Spleen (tissue), 11 donors: ENCODE data around the gene TRMO. TPM values are rescaled to one million over a fixed set of nuclear protein-coding genes. Genes with fewer than 3 reads are reported as not detected.

Experiments
- DNase-seq: peaks from one replicate; pipeline ENCODE4 v3.0.0-alpha.2; 2020
- H3K27ac ChIP-seq, 8 donors: fragments of 200-600 bp; sonication (generic) in 7 of 8; 1 replicate in 4 of 8; 2 replicates in 4 of 8; pipeline versions ENCODE4 v1.5.0 to v1.8.0; 2016 to 2021; ENCODE audit warnings: inconsistent platforms in 4 of 8, mild to moderate bottlenecking in 4 of 8, moderate library complexity in 1 of 8
- H3K27me3 ChIP-seq, 7 donors: fragments of 200-600 bp; sonication (generic) in 6 of 7; replicated peaks in 1 of 7; 1 replicate in 4 of 7; 2 replicates in 3 of 7; pipeline versions ENCODE4 v1.5.0 to v1.8.0; 2016 to 2021; ENCODE audit warnings: inconsistent platforms in 3 of 7, mild to moderate bottlenecking in 1 of 7
- H3K36me3 ChIP-seq, 6 donors: fragments of 200-600 bp; sonication (generic) in 5 of 6; 1 replicate in 4 of 6; 2 replicates in 2 of 6; pipeline versions ENCODE4 v1.5.0 to v1.8.0; 2016 to 2021; ENCODE audit warnings: inconsistent platforms in 2 of 6
- H3K4me1 ChIP-seq, 6 donors: fragments of 200-600 bp; sonication (generic) in 5 of 6; 1 replicate in 3 of 6; 2 replicates in 3 of 6; pipeline versions ENCODE4 v1.5.0 to v1.8.0; 2016 to 2021; ENCODE audit warnings: inconsistent platforms in 3 of 6
- H3K4me3 ChIP-seq, 8 donors: fragments of 200-600 bp; sonication (generic) in 7 of 8; 1 replicate in 4 of 8; 2 replicates in 4 of 8; pipeline versions ENCODE4 v1.5.0 to v1.8.0; 2016 to 2021; ENCODE audit warnings: inconsistent platforms in 4 of 8, mild to moderate bottlenecking in 4 of 8, moderate library complexity in 2 of 8
- H3K9me3 ChIP-seq, 8 donors: fragments of 200-600 bp; sonication (generic) in 7 of 8; 1 replicate in 4 of 8; 2 replicates in 4 of 8; pipeline versions ENCODE4 v1.5.0 to v1.8.0; 2016 to 2021; ENCODE audit warnings: inconsistent platforms in 4 of 8
- CTCF ChIP-seq, 11 experiments: fragments of 200-600 bp in 7 of 11; fragments of 450-650 bp in 4 of 11; sonication (generic) in 4 of 11; IDR thresholded peaks in 8 of 11; conservative IDR thresholded peaks in 3 of 11; 1 replicate in 7 of 11; 2 replicates in 4 of 11; pipeline versions ENCODE4 v1.4.0 to v1.8.0; 2016 to 2021; ENCODE audit warnings: antibody characterized with exemption in 11 of 11, inconsistent platforms in 4 of 11, mild to moderate bottlenecking in 1 of 11
- POLR2A ChIP-seq, 3 donors: fragments of 450-650 bp; IDR thresholded peaks; one replicate each; pipeline ENCODE4 v1.5.1; 2017; ENCODE audit warnings: antibody characterized with exemption in 3 of 3, mild to moderate bottlenecking in 1 of 3
- POLR2AphosphoS5 ChIP-seq, 3 donors: sonication (generic); formaldehyde crosslinking; IDR thresholded peaks; one replicate each; pipeline ENCODE4 v1.5.1; 2017; ENCODE audit warnings: antibody characterized with exemption in 3 of 3
- WGBS, 5 donors: extraction: QIAGEN DNeasy Blood & Tissue Kit in 3 of 5; methylation state at CpG; one replicate each; pipeline versions ENCODE4 v1.1.5 to v1.1.7; 2013 to 2018; 5-methylcytosine and 5-hydroxymethylcytosine counted together
- intact Hi-C: fragments of 100-400 bp; cut with DNase I; formaldehyde crosslinking; loops from one replicate; pipeline ENCODE4 v1.15.0; 2023; ENCODE audit warnings: low total_unique reads
- polyA plus RNA-seq, 3 donors: library from polyadenylated mRNA; stranded (reverse); fragments of 200-250 nt; gene quantifications; one replicate each; pipeline ENCODE4 v1.2.1, GENCODE V29; 2013
- small RNA-seq, 4 donors: library from RNA; depleted of rRNA; stranded (forward); fragments of <200 nt; gene quantifications; one replicate each; pipeline ENCODE3, GENCODE V24; 2016
- total RNA-seq, 7 donors: library from RNA; depleted of rRNA in 3 of 7; stranded (reverse); fragments of >200 nt in 3 of 7; fragmentation: NEBNext Ultra II Directional in 4 of 7; extraction: Animal tissue kit (Norgen Biotek cat#: 25700) in 4 of 7; gene quantifications; one replicate each; pipeline versions ENCODE4 v1.1.0 to v1.2.1, GENCODE V29; 2016 to 2021
- donor health status: healthy with polysubstance abuse.
- donor health status: DM: no; HTN: no; CAD: no; lungs with moderate emphysema.
- donor health status: DM: no; HTN: no; CAD: no.
- donor health status: Bipolar disorder and iron deficiency.
- donor health status: healthy.
- donor health status: DM: no; HTN: no; CAD: no.
- donor health status: DM: yes; HTN: yes; CAD: no.

The TRMO gene
- total and polyA plus RNA-seq, 10 donors = 11.2 to 58.6 (median 22.5) TPM

GRCh38 chr9:97855486-97855875 lies 66.8 kb downstream of the TRMO start:
- Histone ChIP-seq H3K36me3 (no peaks in the 10 kb centered on the region), H3K4me1 (peaks cover 6 to 54% (median 45%) of the 10 kb centered on the region in 6 donors), H3K9me3 (peaks cover 0 to 8% (median 0%) of the 10 kb centered on the region in 8 donors), H3K4me3 (no peak overlapping the region), H3K27me3 (peaks cover 25 to 100% (median 100%) of the 10 kb centered on the region in 7 donors), H3K27ac (no peak overlapping the region)
- 10 to 25% (median 14%) methylated on average over 8 of the region's 8 CpGs for WGBS, 5 donors
- TF ChIP-seq CTCF (IDR thresholded peaks at IDR 0.05 in 8 of 11, conservative IDR thresholded peaks at IDR 0.05 in 3 of 11) (no peak), POLR2A (IDR thresholded peaks at IDR 0.05) (no peak), POLR2AphosphoS5 (IDR thresholded peaks at IDR 0.05) (no peak)
- no peak for DNase-seq
- intact Hi-C loops = no loop called here

DNA sequence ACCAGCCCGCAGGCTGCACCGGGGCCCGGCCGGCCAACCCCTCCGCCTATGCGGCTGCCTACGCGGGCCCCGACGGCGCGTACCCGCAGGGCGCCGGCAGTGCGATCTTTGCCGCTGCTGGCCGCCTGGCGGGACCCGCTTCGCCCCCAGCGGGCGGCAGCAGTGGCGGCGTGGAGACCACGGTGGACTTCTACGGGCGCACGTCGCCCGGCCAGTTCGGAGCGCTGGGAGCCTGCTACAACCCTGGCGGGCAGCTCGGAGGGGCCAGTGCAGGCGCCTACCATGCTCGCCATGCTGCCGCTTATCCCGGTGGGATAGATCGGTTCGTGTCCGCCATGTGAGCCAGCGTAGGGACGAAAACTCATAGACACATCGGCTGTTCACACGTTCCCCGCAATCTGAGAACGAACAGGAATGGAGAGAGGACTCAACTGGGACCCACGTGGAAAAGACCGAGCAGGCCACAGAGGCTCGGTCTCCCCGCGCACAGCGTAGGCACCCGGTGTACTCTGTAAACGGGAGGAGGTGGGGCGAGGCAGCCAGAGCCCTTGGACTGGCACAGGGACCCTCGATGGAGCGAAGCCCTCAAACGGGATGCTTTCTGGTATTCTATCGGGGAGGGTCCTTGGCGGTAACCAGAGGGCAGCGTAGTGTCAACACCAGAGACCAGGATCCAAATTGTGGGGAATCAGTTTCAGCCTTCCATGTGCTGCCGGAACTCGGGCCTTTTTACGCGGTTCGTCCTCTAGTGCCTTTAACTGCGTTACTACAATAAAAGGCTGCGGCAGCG lies 67.4 kb downstream of the TRMO start:
- no peak for TF ChIP-seq POLR2A (IDR thresholded peaks at IDR 0.05)
- no peak for TF ChIP-seq CTCF (IDR thresholded peaks at IDR 0.05 in 8 of 11, conservative IDR thresholded peaks at IDR 0.05 in 3 of 11)
- TF ChIP-seq POLR2AphosphoS5 (IDR thresholded peaks at IDR 0.05) = no peak
- no peak overlapping the region for H3K27ac ChIP-seq
- H3K36me3 ChIP-seq = no peaks in the 10 kb centered on the region
- peaks cover 0 to 8% (median 0%) of the 10 kb centered on the region in 8 donors for H3K9me3 ChIP-seq
- intact Hi-C loops = no loop called here
- peaks cover 25 to 100% (median 100%) of the 10 kb centered on the region in 7 donors for H3K27me3 ChIP-seq
- no peak for DNase-seq
- WGBS, 5 donors = 10 to 22% (median 15%) methylated on average over 49 to 71 of the region's 71 CpGs
- peaks cover 6 to 54% (median 45%) of the 10 kb centered on the region in 6 donors for H3K4me1 ChIP-seq
- peak overlapping the region in 7 of 8 donors; percentile 5 to 79 (median 51) for H3K4me3 ChIP-seq

Small RNAs within 50 kb of the gene (small RNA-seq; reads per million reads assigned to genes)
- gene RF00019 = 0 reads per million in 4 donors

Other genes starting within 250 kb of the TRMO start
- 10 to 100 TPM; 12.6 to 24.2 (median 16.7) TPM for gene XPA, start 225.2 kb downstream of the TRMO start, total RNA-seq
- gene XPA, start 225.2 kb downstream of the TRMO start, polyA plus RNA-seq = 10 to 100 TPM; 11.4 to 18.6 (median 14.0) TPM
- not detected for gene FOXE1, start 69.3 kb downstream of the TRMO start, total RNA-seq
- gene FOXE1, start 69.3 kb downstream of the TRMO start, polyA plus RNA-seq = under 1 TPM; 0.02 to 0.04 (median 0.03) TPM
- 10 to 100 TPM in 1 of 7 donors, 1 to 10 TPM in 5, under 1 TPM in 1; 0.76 to 26.6 (median 4.7) TPM for gene HEMGN, start 15.7 kb upstream of the TRMO start, total RNA-seq
- under 1 TPM; 0.13 to 0.64 (median 0.32) TPM for gene HEMGN, start 15.7 kb upstream of the TRMO start, polyA plus RNA-seq
- 100 to 1,000 TPM in 3 of 7 donors, 10 to 100 TPM in 4; 39.1 to 120 (median 98.3) TPM for gene ANP32B, start 60.8 kb upstream of the TRMO start, total RNA-seq
- 100 to 1,000 TPM; 115 to 156 (median 152) TPM for gene ANP32B, start 60.8 kb upstream of the TRMO start, polyA plus RNA-seq
- 10 to 100 TPM; 44.2 to 87.3 (median 54.7) TPM for gene NANS, start 134.2 kb upstream of the TRMO start, total RNA-seq
- gene NANS, start 134.2 kb upstream of the TRMO start, polyA plus RNA-seq = 10 to 100 TPM; 30.6 to 53.1 (median 42.7) TPM
- gene TRIM14, start 196.7 kb upstream of the TRMO start, total RNA-seq = 10 to 100 TPM; 51.5 to 92.9 (median 68.4) TPM
- gene TRIM14, start 196.7 kb upstream of the TRMO start, polyA plus RNA-seq = 10 to 100 TPM; 11.9 to 23.3 (median 13.9) TPM